Mesendoderm (in vitro differentiated cells): ENCODE measurements around the gene PRKAG2.

ENCODE experiments used
- DNase-seq: peaks from one replicate; pipeline ENCODE4 v3.0.0; 2013
- H2AK5ac ChIP-seq: 2 replicates; pipeline ENCODE4 v1.6.1; 2013; ENCODE audit warnings: low read length, inconsistent platforms
- H2BK120ac ChIP-seq: 2 replicates; pipeline ENCODE4 v1.6.1; 2013; ENCODE audit warnings: low read depth, mild to moderate bottlenecking, low read length, moderate library complexity, mixed read lengths
- H2BK15ac ChIP-seq: replicated peaks from 2 replicates; pipeline ENCODE4 v1.6.1; 2013; ENCODE audit warnings: low read depth, mild to moderate bottlenecking, moderate library complexity
- H2BK5ac ChIP-seq: 2 replicates; pipeline ENCODE4 v1.6.1; 2013; ENCODE audit warnings: low read length, inconsistent platforms
- H3K18ac ChIP-seq: 2 replicates; pipeline ENCODE4 v1.6.1; 2013; ENCODE audit warnings: mild to moderate bottlenecking, low read length, mixed read lengths
- H3K23ac ChIP-seq: one replicate; pipeline ENCODE4 v1.6.1; 2013; ENCODE audit warnings: low read length
- H3K27ac ChIP-seq: 2 replicates; pipeline ENCODE4 v1.5.1; 2013; ENCODE audit warnings: low read depth, mild to moderate bottlenecking, inconsistent platforms, low read length, moderate library complexity
- H3K27me3 ChIP-seq: 2 replicates; pipeline ENCODE4 v1.6.1; 2013; ENCODE audit warnings: low read length, control low read depth, mild to moderate bottlenecking, inconsistent platforms; ENCODE audit not compliant: insufficient read depth, poor library complexity
- H3K36me3 ChIP-seq: 2 replicates; pipeline ENCODE4 v1.6.1; 2013; ENCODE audit warnings: low read length, inconsistent platforms; ENCODE audit not compliant: control insufficient read depth, insufficient read depth
- H3K4ac ChIP-seq: one replicate; pipeline ENCODE4 v1.6.1; 2013; ENCODE audit warnings: low read depth, mild to moderate bottlenecking, low read length, moderate library complexity
- H3K4me1 ChIP-seq: 2 replicates; pipeline ENCODE4 v1.6.1; 2013; ENCODE audit warnings: low read depth, low read length, inconsistent platforms; ENCODE audit not compliant: control insufficient read depth
- H3K4me2 ChIP-seq: 2 replicates; pipeline ENCODE4 v1.6.1; 2013; ENCODE audit warnings: low read length
- H3K4me3 ChIP-seq: 2 replicates; pipeline ENCODE4 v1.5.1; 2013; ENCODE audit warnings: mild to moderate bottlenecking, low read length
- H3K56ac ChIP-seq: one replicate; pipeline ENCODE4 v1.6.1; 2013; ENCODE audit warnings: low read length
- H3K79me1 ChIP-seq: 2 replicates; pipeline ENCODE4 v1.6.1; 2013; ENCODE audit warnings: low read length, inconsistent platforms
- H3K79me2 ChIP-seq: 2 replicates; pipeline ENCODE4 v1.6.1; 2013; ENCODE audit warnings: mild to moderate bottlenecking, low read length; ENCODE audit not compliant: control insufficient read depth, insufficient read depth
- H3K9ac ChIP-seq: 2 replicates; pipeline ENCODE4 v1.6.1; 2013; ENCODE audit warnings: low read length, inconsistent platforms
- H4K5ac ChIP-seq: one replicate; pipeline ENCODE4 v1.6.1; 2013; ENCODE audit warnings: low read length
- H4K8ac ChIP-seq: one replicate; pipeline ENCODE4 v1.6.1; 2013; ENCODE audit warnings: low read depth, mild to moderate bottlenecking, control low read depth, low read length, moderate library complexity
- WGBS: extraction: QIAGEN DNeasy Blood & Tissue Kit; methylation state at CpG from one replicate; pipeline ENCODE4 v1.1.7; 2013; ENCODE audit warnings: low lambda C conversion rate, missing lambda C conversion rate; ENCODE audit not compliant: insufficient coverage; ENCODE audit errors: extremely low coverage; 5-methylcytosine and 5-hydroxymethylcytosine counted together

The PRKAG2 gene

GRCh38 chr7:151886783-151887182 is 9.9 kb upstream of the PRKAG2 start:
- Histone ChIP-seq H4K8ac (no peak overlapping the region), H3K18ac (no peak overlapping the region), H3K56ac (no peak overlapping the region), H3K4me2 (no peak overlapping the region), H3K27me3 (no peaks in the 10 kb centered on the region), H2BK15ac (no peak overlapping the region), H3K4ac (no peak overlapping the region), H3K4me1 (no peaks in the 10 kb centered on the region), H3K23ac (no peak overlapping the region), H3K4me3 (no peak overlapping the region), H2AK5ac (no peak overlapping the region), H3K27ac (no peak overlapping the region), H3K79me1 (no peaks in the 10 kb centered on the region), H3K9ac (no peak overlapping the region), H4K5ac (no peak overlapping the region), H3K79me2 (no peaks in the 10 kb centered on the region), H2BK120ac (no peak overlapping the region), H3K36me3 (no peaks in the 10 kb centered on the region), H2BK5ac (no peak overlapping the region)
- WGBS = no CpG with 5 or more reads among the region's 15 CpGs
- no peak for DNase-seq

- Histone ChIP-seq H3K56ac (no peak overlapping the region), H3K23ac (no peak overlapping the region), H2BK15ac (no peak overlapping the region), H3K79me1 (no peaks in the 10 kb centered on the region), H3K4ac (no peak overlapping the region), H3K18ac (no peak overlapping the region), H2AK5ac (no peak overlapping the region), H3K36me3 (no peaks in the 10 kb centered on the region), H3K4me1 (no peaks in the 10 kb centered on the region), H4K5ac (no peak overlapping the region), H3K4me3 (no peak overlapping the region), H2BK5ac (no peak overlapping the region), H4K8ac (no peak overlapping the region), H2BK120ac (no peak overlapping the region), H3K4me2 (no peak overlapping the region), H3K9ac (no peak overlapping the region), H3K27ac (no peak overlapping the region), H3K27me3 (no peaks in the 10 kb centered on the region), H3K79me2 (no peaks in the 10 kb centered on the region)
- no peak for DNase-seq
- WGBS = no CpG with 5 or more reads among the region's 7 CpGs
Observed at GRCh38 chr7:151885202-151885580, 8.3 kb upstream of the PRKAG2 start.

- no peak overlapping the region for H3K4ac ChIP-seq
- DNase-seq = no peak
- no peak overlapping the region for H2BK15ac ChIP-seq
- no peak overlapping the region for H2BK120ac ChIP-seq
- no peaks in the 10 kb centered on the region for H3K36me3 ChIP-seq
- H3K27me3 ChIP-seq = no peaks in the 10 kb centered on the region
- no peak overlapping the region for H3K27ac ChIP-seq
- H3K18ac ChIP-seq = no peak overlapping the region
- H3K23ac ChIP-seq = no peak overlapping the region
- H3K79me1 ChIP-seq = no peaks in the 10 kb centered on the region
- no peaks in the 10 kb centered on the region for H3K4me1 ChIP-seq
- H3K9ac ChIP-seq = no peak overlapping the region
- no peak overlapping the region for H4K8ac ChIP-seq
- no peak overlapping the region for H3K4me2 ChIP-seq
- H2AK5ac ChIP-seq = no peak overlapping the region
- no peak overlapping the region for H4K5ac ChIP-seq
- no peak overlapping the region for H2BK5ac ChIP-seq
- H3K4me3 ChIP-seq = no peak overlapping the region
- H3K56ac ChIP-seq = no peak overlapping the region
- WGBS = no CpG with 5 or more reads among the region's 15 CpGs
- H3K79me2 ChIP-seq = no peaks in the 10 kb centered on the region
Observed at GRCh38 chr7:151884312-151885201, 7.6 kb upstream of the PRKAG2 start.

- no peaks in the 10 kb centered on the region for H3K79me1 ChIP-seq
- no peak overlapping the region for H3K9ac ChIP-seq
- peaks cover 3% of the 10 kb centered on the region for H3K27me3 ChIP-seq
- no peaks in the 10 kb centered on the region for H3K4me1 ChIP-seq
- no peak overlapping the region for H3K56ac ChIP-seq
- no peak overlapping the region for H3K18ac ChIP-seq
- WGBS = no CpG with 5 or more reads among the region's 3 CpGs
- H4K5ac ChIP-seq = no peak overlapping the region
- no peaks in the 10 kb centered on the region for H3K79me2 ChIP-seq
- no peaks in the 10 kb centered on the region for H3K36me3 ChIP-seq
- H3K4me3 ChIP-seq = no peak overlapping the region
- no peak overlapping the region for H2AK5ac ChIP-seq
- H3K4me2 ChIP-seq = no peak overlapping the region
- no peak overlapping the region for H4K8ac ChIP-seq
- H3K27ac ChIP-seq = no peak overlapping the region
- no peak overlapping the region for H2BK5ac ChIP-seq
- DNase-seq = no peak
- H2BK120ac ChIP-seq = no peak overlapping the region
- no peak overlapping the region for H3K23ac ChIP-seq
- no peak overlapping the region for H3K4ac ChIP-seq
- H2BK15ac ChIP-seq = no peak overlapping the region
Observed at GRCh38 chr7:151883857-151884256, 6.9 kb upstream of the PRKAG2 start.

GRCh38 chr7:151882734-151883133 is 5.8 kb upstream of the PRKAG2 start:
- no peak for DNase-seq
- WGBS = no CpG with 5 or more reads among the region's 2 CpGs
- H3K27ac ChIP-seq = no peak overlapping the region

GRCh38 chr7:151880688-151881087 is 3.8 kb upstream of the PRKAG2 start:
- H3K79me1 ChIP-seq = no peaks in the 10 kb centered on the region
- no peak overlapping the region for H2BK5ac ChIP-seq
- H4K8ac ChIP-seq = no peak overlapping the region
- H3K4me2 ChIP-seq = no peak overlapping the region
- no peak overlapping the region for H3K4ac ChIP-seq
- DNase-seq = no peak
- H2AK5ac ChIP-seq = no peak overlapping the region
- WGBS = no CpG with 5 or more reads among the region's 3 CpGs
- no peak overlapping the region for H3K18ac ChIP-seq
- no peak overlapping the region for H3K9ac ChIP-seq
- no peaks in the 10 kb centered on the region for H3K79me2 ChIP-seq
- no peak overlapping the region for H3K4me3 ChIP-seq
- H3K56ac ChIP-seq = no peak overlapping the region
- no peak overlapping the region for H2BK15ac ChIP-seq
- no peak overlapping the region for H4K5ac ChIP-seq
- H2BK120ac ChIP-seq = no peak overlapping the region
- H3K36me3 ChIP-seq = no peaks in the 10 kb centered on the region
- H3K27me3 ChIP-seq = peaks cover 13% of the 10 kb centered on the region
- no peak overlapping the region for H3K27ac ChIP-seq
- no peaks in the 10 kb centered on the region for H3K4me1 ChIP-seq
- no peak overlapping the region for H3K23ac ChIP-seq

More at GRCh38 chr7:151882734-151883133, 5.8 kb upstream of the PRKAG2 start:
- Histone ChIP-seq H2BK15ac (no peak overlapping the region), H3K27me3 (peaks cover 13% of the 10 kb centered on the region), H3K9ac (no peak overlapping the region), H2BK120ac (no peak overlapping the region), H3K36me3 (no peaks in the 10 kb centered on the region), H2AK5ac (no peak overlapping the region), H3K23ac (no peak overlapping the region), H4K5ac (no peak overlapping the region), H2BK5ac (no peak overlapping the region), H3K4me2 (no peak overlapping the region), H3K4me3 (no peak overlapping the region), H4K8ac (no peak overlapping the region), H3K18ac (no peak overlapping the region), H3K79me2 (no peaks in the 10 kb centered on the region), H3K4ac (no peak overlapping the region), H3K4me1 (no peaks in the 10 kb centered on the region), H3K79me1 (no peaks in the 10 kb centered on the region), H3K56ac (no peak overlapping the region)
